HEK293 (cell line): ENCODE results near the gene JAZF1.

Experiments
- BCL11A ChIP-seq: fragments of 450-650 bp; formaldehyde crosslinking; IDR thresholded peaks from 2 replicates; pipeline ENCODE4 v1.5.1; 2016; ENCODE audit warnings: low read depth, missing biosample characterization, missing genetic modification characterization
- BCL6B ChIP-seq: fragments of 450-650 bp; formaldehyde crosslinking; IDR thresholded peaks from 2 replicates; pipeline ENCODE4 v1.5.1; 2017; ENCODE audit warnings: missing biosample characterization, missing genetic modification characterization
- CTCF ChIP-seq: fragments of 450-650 bp; formaldehyde crosslinking; IDR thresholded peaks from 2 replicates; pipeline ENCODE4 v1.5.1; 2016; ENCODE audit warnings: missing biosample characterization, missing genetic modification characterization
- EGR2 ChIP-seq: fragments of 450-650 bp; formaldehyde crosslinking; IDR thresholded peaks from 2 replicates; pipeline ENCODE4 v1.5.1; 2016; ENCODE audit warnings: low read depth, missing biosample characterization, missing genetic modification characterization
- GFI1B ChIP-seq: fragments of 450-650 bp; formaldehyde crosslinking; IDR thresholded peaks from 2 replicates; pipeline ENCODE4 v1.5.1; 2016; ENCODE audit warnings: missing biosample characterization, missing genetic modification characterization
- PBX3 ChIP-seq: sonication (generic); formaldehyde crosslinking; IDR thresholded peaks from 2 replicates; pipeline ENCODE4 v1.8.1; 2022; ENCODE audit warnings: mild to moderate bottlenecking, moderate library complexity, missing genetic modification reagents
- TRIM28 ChIP-seq: IDR thresholded peaks from 2 replicates; pipeline ENCODE4 v1.6.1; 2011; ENCODE audit warnings: low read length, control low read depth, borderline replicate concordance
- ZNF121 ChIP-seq: fragments of 450-650 bp; formaldehyde crosslinking; IDR thresholded peaks from 2 replicates; pipeline ENCODE4 v1.5.1; 2016; ENCODE audit warnings: missing biosample characterization, missing genetic modification characterization
- ZNF24 ChIP-seq: fragments of 450-650 bp; formaldehyde crosslinking; IDR thresholded peaks from 2 replicates; pipeline ENCODE4 v1.5.1; 2016; ENCODE audit warnings: missing biosample characterization, missing genetic modification characterization
- ZNF302 ChIP-seq: fragments of 450-650 bp; formaldehyde crosslinking; IDR thresholded peaks from 2 replicates; pipeline ENCODE4 v1.5.1; 2016; ENCODE audit warnings: missing biosample characterization, missing genetic modification characterization, low read depth

- TF ChIP-seq PBX3 (CRISPR knock-in tag) (no peak), CTCF (tag by site-specific recombination) (no peak), ZNF24 (tag by site-specific recombination) (no peak), ZNF121 (tag by site-specific recombination) (no peak), BCL11A (tag by site-specific recombination) (no peak), TRIM28 (no peak), GFI1B (tag by site-specific recombination) (no peak), EGR2 (no peak), BCL6B (tag by site-specific recombination) (no peak), ZNF302 (no peak)
Observed at GRCh38 chr7:27835376-27835775, 345.2 kb downstream of the JAZF1 start.
